ENCODE data around the gene CALCOCO1. TPM values are rescaled to one million over a fixed set of nuclear protein-coding genes. Genes with fewer than 3 reads are reported as not detected.
"Not testable (repeated sequence)": the region's sequence is repeated elsewhere in the genome, so short reads cannot be mapped to it uniquely, and the experiment has no call there.

CALCOCO1 gene
- total RNA-seq, 2 donors from 2014 or later, result 65.0 to 91.0 TPM

GRCh38 chr12:53737951-53738405, 10.7 kb upstream of the CALCOCO1 start:
- no peak for ATAC-seq
- intact Hi-C loops (cut with DNase I, micrococcal nuclease), result no loop called here

GRCh38 chr12:53737093-53737808, 10.0 kb upstream of the CALCOCO1 start:
- ATAC-seq, result no peak
- intact Hi-C loops (cut with DNase I, micrococcal nuclease), result no loop called here

More at GRCh38 chr12:53737951-53738405, 10.7 kb upstream of the CALCOCO1 start:
- DNase-seq, result no peak

DNA sequence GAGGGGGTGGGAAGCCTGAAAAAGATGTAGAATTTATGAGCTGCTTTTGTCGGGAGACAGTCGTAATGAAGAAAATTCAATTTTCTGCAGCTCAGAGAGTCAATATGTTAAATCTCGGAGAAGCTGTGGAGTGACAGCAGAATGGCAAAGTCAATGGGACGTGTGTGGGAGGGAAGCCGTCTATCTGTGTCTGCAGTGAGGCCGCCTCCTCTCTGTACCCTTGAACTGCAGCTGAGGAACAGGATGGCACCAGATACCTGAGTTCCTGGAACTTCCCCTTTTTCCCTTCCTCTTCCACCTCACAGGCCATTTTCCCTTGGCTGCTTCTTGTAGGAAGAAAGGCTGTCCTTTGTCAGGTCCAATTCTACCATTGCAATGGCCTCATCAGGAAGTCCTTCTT, 9.3 kb upstream of the CALCOCO1 start:
- ATAC-seq, result no peak
- intact Hi-C loops (cut with DNase I, micrococcal nuclease), result no loop called here

More at GRCh38 chr12:53737093-53737808, 10.0 kb upstream of the CALCOCO1 start:
- DNase-seq, result no peak

GRCh38 chr12:53735556-53735955, 8.3 kb upstream of the CALCOCO1 start:
- no peak for DNase-seq
- intact Hi-C loops (cut with DNase I, micrococcal nuclease), result no loop called here

More for the DNA sequence above, 9.3 kb upstream of the CALCOCO1 start:
- DNase-seq, result no peak

GRCh38 chr12:53734425-53734824, 7.2 kb upstream of the CALCOCO1 start:
- no peak for ATAC-seq
- no peak for DNase-seq
- intact Hi-C loops (cut with DNase I, micrococcal nuclease), result no loop called here

More at GRCh38 chr12:53735556-53735955, 8.3 kb upstream of the CALCOCO1 start:
- ATAC-seq, result peak; percentile 19

DNA sequence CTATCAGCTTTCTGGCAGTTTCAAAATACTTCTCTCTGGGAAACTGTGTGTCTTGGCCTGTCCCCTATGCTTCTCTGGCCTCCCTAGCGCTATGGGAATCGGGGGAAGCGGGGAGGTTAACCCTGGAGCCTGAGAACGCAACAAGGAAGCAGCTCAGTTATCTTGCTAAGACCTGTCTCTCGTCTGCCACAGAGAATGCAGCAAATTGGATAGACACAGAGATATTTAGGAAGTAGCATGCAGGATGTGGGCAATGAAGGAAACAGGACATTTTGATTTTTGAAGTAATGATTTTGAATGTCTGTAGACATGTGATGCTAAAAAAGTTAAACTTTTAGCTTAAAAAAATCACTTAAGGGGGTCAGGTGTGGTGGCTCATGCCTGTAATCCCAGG, 6.6 kb upstream of the CALCOCO1 start:
- intact Hi-C loops (cut with DNase I, micrococcal nuclease), result no loop called here
- no peak for ATAC-seq
- DNase-seq, result no peak

DNA sequence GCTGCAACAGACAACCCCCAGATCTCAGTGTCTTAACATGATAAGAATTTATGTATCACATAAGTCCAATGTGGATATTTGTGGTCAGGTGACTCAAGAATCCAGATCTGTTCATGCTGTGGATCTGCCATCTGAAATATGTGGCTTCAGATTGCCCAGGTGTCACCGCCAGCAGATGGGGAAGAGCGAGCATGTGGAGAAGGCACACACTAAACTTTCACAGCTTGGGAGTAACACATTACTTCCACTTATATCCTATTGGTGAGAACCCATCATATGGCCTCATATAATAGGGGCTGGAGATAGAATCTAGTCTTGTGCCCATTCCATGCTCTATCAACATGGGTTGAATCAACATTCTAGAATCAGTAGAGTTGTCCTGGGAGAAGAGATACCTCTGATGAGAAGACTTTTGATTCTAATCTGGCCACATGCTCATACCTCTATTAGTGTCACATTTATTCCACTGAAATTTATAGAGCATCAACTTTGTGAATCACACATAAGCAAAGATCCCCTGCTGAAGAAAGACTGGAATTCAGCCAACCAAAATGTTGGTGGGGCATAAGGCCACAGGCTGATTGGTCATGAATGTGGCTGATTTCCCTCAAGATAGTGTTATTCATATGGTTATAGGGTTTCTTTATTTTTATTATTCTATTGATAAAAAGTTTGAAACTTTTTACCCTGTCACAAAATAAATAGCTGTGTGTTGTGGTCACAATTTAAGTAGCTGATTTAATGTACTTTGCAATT, 6.0 kb upstream of the CALCOCO1 start:
- no peak for DNase-seq
- intact Hi-C loops (cut with DNase I, micrococcal nuclease), result no loop called here
- no peak for ATAC-seq

- DNase-seq, result no peak
- ATAC-seq, result no peak
- intact Hi-C loops (cut with DNase I, micrococcal nuclease), result no loop called here
Observed at GRCh38 chr12:53729644-53730043, 2.4 kb upstream of the CALCOCO1 start.

- ATAC-seq (no peak), DNase-seq (no peak)
- intact Hi-C loops (cut with DNase I, micrococcal nuclease), result no loop called here
Observed at GRCh38 chr12:53728206-53728605, 954 bp upstream of the CALCOCO1 start.

- intact Hi-C loops (cut with DNase I, micrococcal nuclease), result no loop called here
- DNase-seq (no peak), ATAC-seq (peak; percentile 20)
Observed at GRCh38 chr12:53726946-53727309, 324 bp downstream of the CALCOCO1 start.

- ATAC-seq (no peak), DNase-seq (no peak)
- intact Hi-C loops (cut with DNase I, micrococcal nuclease), result no loop called here
Observed at GRCh38 chr12:53726341-53726740, 911 bp downstream of the CALCOCO1 start.

DNA sequence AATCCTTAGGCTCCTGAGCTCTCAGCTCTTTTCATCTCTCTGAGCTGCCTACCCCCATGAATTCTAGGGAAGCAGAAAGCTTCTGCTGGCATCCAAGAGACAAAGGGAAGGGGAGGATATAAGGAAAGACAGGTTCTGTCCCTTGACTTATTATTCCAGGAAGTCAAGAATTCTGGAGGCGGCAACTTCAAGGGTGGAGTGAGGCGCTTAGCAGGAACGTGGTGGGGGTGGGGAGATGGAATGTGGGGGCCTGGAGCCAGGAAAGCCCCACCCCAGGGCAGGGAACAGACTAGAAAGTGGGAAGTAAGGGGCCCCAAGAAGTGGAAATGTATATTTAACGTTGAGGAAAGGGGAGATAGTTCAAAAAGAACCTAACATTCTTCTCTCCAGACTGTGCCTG, 1.4 kb downstream of the CALCOCO1 start:
- DNase-seq (peak; percentile 37 to 62), ATAC-seq (no peak)
- intact Hi-C loops (cut with DNase I, micrococcal nuclease), result no loop called here

DNA sequence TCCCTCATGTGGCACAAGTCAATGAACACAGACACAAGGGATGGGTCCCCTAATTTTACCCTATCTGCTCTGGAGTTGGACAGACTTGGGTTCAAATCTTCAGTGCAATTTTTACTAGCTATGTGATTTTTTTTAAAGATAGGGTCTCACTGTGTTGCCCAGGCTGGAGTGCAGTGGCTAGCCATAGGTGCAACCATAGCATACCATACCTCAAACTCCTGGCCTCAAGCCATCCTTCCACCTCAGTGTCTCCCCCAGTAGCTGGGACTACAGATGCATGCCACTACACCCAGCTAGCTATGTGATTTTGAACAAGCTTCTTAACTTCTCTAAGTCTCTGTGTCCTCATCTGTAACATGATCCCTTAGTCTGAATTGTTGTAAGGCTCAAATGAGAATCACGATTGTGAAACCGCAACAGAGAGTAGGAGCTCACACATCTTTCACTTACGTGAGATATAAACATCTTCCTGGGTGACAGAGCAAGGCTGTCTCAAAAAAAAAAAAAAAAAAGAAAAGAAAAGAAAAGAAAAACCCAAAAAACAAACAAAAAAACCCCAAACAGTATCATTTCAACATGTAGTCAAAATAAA, 4.7 kb downstream of the CALCOCO1 start:
- DNase-seq, result no peak
- intact Hi-C loops (cut with DNase I, micrococcal nuclease), result no loop called here
- no peak for ATAC-seq

GRCh38 chr12:53720946-53721345, 6.3 kb downstream of the CALCOCO1 start:
- DNase-seq (no peak), ATAC-seq (no peak)
- intact Hi-C loops (cut with DNase I, micrococcal nuclease), result no loop called here

GRCh38 chr12:53719649-53720048, 7.6 kb downstream of the CALCOCO1 start:
- DNase-seq, result no peak
- no peak for ATAC-seq
- intact Hi-C loops (cut with DNase I, micrococcal nuclease), result no loop called here

GRCh38 chr12:53718567-53718966, 8.7 kb downstream of the CALCOCO1 start:
- intact Hi-C loops (cut with DNase I, micrococcal nuclease); DNase-seq; ATAC-seq: not testable (repeated sequence)

GRCh38 chr12:53717319-53717718, 9.9 kb downstream of the CALCOCO1 start:
- intact Hi-C loops (cut with DNase I, micrococcal nuclease), result no loop called here
- DNase-seq, result no peak
- no peak for ATAC-seq

DNA sequence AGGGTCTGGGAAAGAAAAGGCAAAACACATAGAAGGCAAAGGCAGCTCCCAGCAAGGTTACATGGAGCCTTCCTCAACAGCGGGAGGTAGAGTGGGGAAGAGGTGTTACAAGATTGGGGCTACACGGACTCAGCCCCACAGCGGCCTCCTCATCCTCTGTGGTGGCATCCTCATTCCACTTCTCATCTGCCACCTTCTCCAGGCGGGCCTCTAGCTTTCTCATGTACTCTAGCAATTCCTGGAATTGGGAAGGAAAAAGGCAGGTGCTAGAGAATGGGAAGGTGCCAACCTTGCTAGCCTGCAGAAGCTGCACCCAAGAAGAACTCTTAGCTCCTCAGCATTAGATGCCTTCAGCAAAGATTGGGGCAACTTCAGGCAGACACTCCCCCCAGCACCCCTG, 13.2 kb downstream of the CALCOCO1 start:
- ATAC-seq (no peak), DNase-seq (no peak)
- intact Hi-C loops (cut with DNase I, micrococcal nuclease), result no loop called here

- intact Hi-C loops (cut with DNase I, micrococcal nuclease), result no loop called here
- ATAC-seq (no peak), DNase-seq (no peak)
Observed at GRCh38 chr12:53713516-53713915, 13.7 kb downstream of the CALCOCO1 start.

DNA sequence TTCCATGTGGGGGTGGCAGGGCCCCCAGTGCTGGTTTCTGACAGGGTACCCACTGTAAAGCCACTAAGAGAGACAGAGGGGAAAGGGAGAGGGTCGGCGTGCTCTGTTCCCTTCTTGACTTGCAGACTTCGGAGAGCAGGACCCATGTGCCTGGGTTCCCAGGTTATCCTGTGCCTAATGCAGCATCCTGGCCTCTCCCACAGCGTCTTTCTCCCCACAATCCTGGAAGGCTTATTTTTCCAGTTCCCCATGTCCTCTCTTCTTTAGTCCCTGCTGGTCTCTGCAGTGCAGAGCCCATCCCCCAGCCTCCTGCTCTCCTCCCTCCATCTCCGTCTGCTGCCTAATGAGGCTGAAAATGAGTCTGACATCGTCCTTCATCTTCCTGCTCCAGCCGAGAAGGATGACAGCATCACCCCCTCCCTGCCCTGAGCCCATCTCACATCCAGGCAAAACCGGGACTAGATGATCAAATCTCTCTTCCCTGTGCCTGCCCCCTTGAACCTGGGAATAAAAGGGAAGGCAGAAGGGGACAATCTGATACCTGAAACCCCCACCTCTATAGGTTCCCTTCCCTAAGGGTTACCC, 15.1 kb downstream of the CALCOCO1 start:
- no peak for DNase-seq
- intact Hi-C loops (cut with DNase I, micrococcal nuclease), result no loop called here
- ATAC-seq, result no peak
